Natural killer cell (primary cell): ENCODE results near the gene TBC1D22A. TPM values are rescaled to one million over a fixed set of nuclear protein-coding genes. Genes with fewer than 3 reads are reported as not detected.

Source experiments
- ATAC-seq, 3 donors: fragments of 150-1000 bp in 2 of 3; fragments of 200-7000 bp in 1 of 3; cut with Tn5 transposase; 1 replicate in 1 of 3; 2 replicates in 2 of 3; pipeline ENCODE4 v1.10.0; 2021; ENCODE audit warnings: mild to moderate bottlenecking in 2 of 3, moderate library complexity in 2 of 3
- DNase-seq, 2 donors: peaks; one replicate each; pipeline versions ENCODE4 v3.0.0 to v3.0.0-alpha.2; 2013 to 2021; ENCODE audit warnings: mixed read lengths in 1 of 2
- H3K27ac ChIP-seq: one replicate; pipeline ENCODE4 v1.5.1; 2013; ENCODE audit warnings: mild to moderate bottlenecking, low read length
- H3K27me3 ChIP-seq: one replicate; pipeline ENCODE4 v1.6.1; 2013; ENCODE audit warnings: low read length; ENCODE audit not compliant: control insufficient read depth, insufficient read depth
- H3K36me3 ChIP-seq: one replicate; pipeline ENCODE4 v1.6.1; 2013; ENCODE audit warnings: low read length; ENCODE audit not compliant: control insufficient read depth, insufficient read depth
- H3K4me1 ChIP-seq: one replicate; pipeline ENCODE4 v1.6.1; 2013; ENCODE audit warnings: low read length; ENCODE audit not compliant: control insufficient read depth, insufficient read depth
- H3K4me3 ChIP-seq: one replicate; pipeline ENCODE4 v1.5.1; 2013; ENCODE audit warnings: low read length
- H3K9me3 ChIP-seq: one replicate; pipeline ENCODE4 v1.6.1; 2013; ENCODE audit warnings: low read length; ENCODE audit not compliant: control insufficient read depth, insufficient read depth
- H3K27ac Mint-ChIP-seq, 2 donors: one replicate each; pipeline ENCODE4 v1.8.0; 2022; ENCODE audit warnings: mild to moderate bottlenecking in 2 of 2, mixed read lengths in 2 of 2, moderate library complexity in 1 of 2
- H3K27me3 Mint-ChIP-seq, 2 donors: one replicate each; pipeline ENCODE4 v1.8.0; 2022; ENCODE audit warnings: low read depth in 2 of 2, mixed read lengths in 2 of 2
- H3K36me3 Mint-ChIP-seq: one replicate; pipeline ENCODE4 v1.8.0; 2022; ENCODE audit warnings: mixed read lengths
- H3K4me1 Mint-ChIP-seq, 2 donors: one replicate each; pipeline ENCODE4 v1.8.0; 2022; ENCODE audit warnings: mixed read lengths in 2 of 2
- H3K4me3 Mint-ChIP-seq: one replicate; pipeline ENCODE4 v1.8.0; 2022; ENCODE audit warnings: mild to moderate bottlenecking, moderate library complexity, mixed read lengths
- H3K9me3 Mint-ChIP-seq, 2 donors: one replicate each; pipeline ENCODE4 v1.8.0; 2022; ENCODE audit warnings: mixed read lengths in 2 of 2
- CTCF ChIP-seq: fragments of 200-600 bp; IDR thresholded peaks from one replicate; pipeline ENCODE4 v1.8.0; 2022; ENCODE audit warnings: antibody characterized with exemption
- WGBS: methylation state at CpG from one replicate; pipeline ENCODE4 v1.1.7; 2013; ENCODE audit warnings: missing lambda C conversion rate; ENCODE audit not compliant: insufficient coverage; 5-methylcytosine and 5-hydroxymethylcytosine counted together
- intact Hi-C: fragments of 100-400 bp; cut with micrococcal nuclease; formaldehyde crosslinking; loops from one replicate; pipeline ENCODE4 v1.14.2; 2022
- total RNA-seq, 4 donors: library from RNA; stranded (reverse); fragments of 120-200 nt in 1 of 4; gene quantifications; one replicate each; pipeline versions ENCODE4 v1.2.3 to v1.2.4, GENCODE V29; 2013 to 2022

The TBC1D22A gene
- total RNA-seq, 3 donors from 2014 or later (not counting 1 experiment from before 2014, with no cell fraction given), result 47.4 to 53.7 (median 53.2) TPM

GRCh38 chr22:46890819-46891218, 128.4 kb downstream of the TBC1D22A start:
- H3K4me1 Mint-ChIP-seq, result peaks cover 16 to 21% of the 10 kb centered on the region in 2 donors
- H3K9me3 Mint-ChIP-seq, result no peaks in the 10 kb centered on the region
- no peak overlapping the region for H3K27ac Mint-ChIP-seq

GRCh38 chr22:46891382-46891951, 129.0 kb downstream of the TBC1D22A start:
- no peak for DNase-seq
- H3K36me3 ChIP-seq, result peaks cover 27% of the 10 kb centered on the region

More at GRCh38 chr22:46890819-46891218, 128.4 kb downstream of the TBC1D22A start:
- intact Hi-C loops, result no loop called here
- Histone ChIP-seq H3K4me3 (no peak overlapping the region), H3K27ac (no peak overlapping the region), H3K9me3 (no peaks in the 10 kb centered on the region), H3K36me3 (peaks cover 27% of the 10 kb centered on the region), H3K4me1 (no peaks in the 10 kb centered on the region), H3K27me3 (no peaks in the 10 kb centered on the region)
- H3K36me3 Mint-ChIP-seq, result no peaks in the 10 kb centered on the region
- DNase-seq, result no peak
- ATAC-seq, result no peak
- H3K4me3 Mint-ChIP-seq, result no peak overlapping the region
- WGBS, result 96% methylated on average over 9 of the region's 10 CpGs
- TF ChIP-seq CTCF, result no peak
- no peaks in the 10 kb centered on the region for H3K27me3 Mint-ChIP-seq

GRCh38 chr22:46892866-46893265, 130.4 kb downstream of the TBC1D22A start:
- no peak for TF ChIP-seq CTCF
- DNase-seq (no peak), ATAC-seq (no peak)
- Mint-ChIP-seq H3K4me3 (no peak overlapping the region), H3K27me3 (no peaks in the 10 kb centered on the region), H3K27ac (no peak overlapping the region), H3K4me1 (peaks cover 16 to 29% of the 10 kb centered on the region in 2 donors), H3K9me3 (no peaks in the 10 kb centered on the region), H3K36me3 (no peaks in the 10 kb centered on the region)
- no peaks in the 10 kb centered on the region for H3K4me1 ChIP-seq
- no peak overlapping the region for H3K27ac ChIP-seq
- no peaks in the 10 kb centered on the region for H3K27me3 ChIP-seq
- peaks cover 27% of the 10 kb centered on the region for H3K36me3 ChIP-seq
- no peaks in the 10 kb centered on the region for H3K9me3 ChIP-seq
- intact Hi-C loops, result no loop called here
- WGBS, result 95% methylated on average over 15 of the region's 15 CpGs
- H3K4me3 ChIP-seq, result no peak overlapping the region

More at GRCh38 chr22:46891382-46891951, 129.0 kb downstream of the TBC1D22A start:
- Mint-ChIP-seq H3K36me3 (no peaks in the 10 kb centered on the region), H3K27me3 (no peaks in the 10 kb centered on the region), H3K27ac (no peak overlapping the region), H3K9me3 (no peaks in the 10 kb centered on the region), H3K4me3 (no peak overlapping the region), H3K4me1 (peaks cover 16 to 24% of the 10 kb centered on the region in 2 donors)
- no peak for TF ChIP-seq CTCF
- Histone ChIP-seq H3K4me3 (no peak overlapping the region), H3K9me3 (no peaks in the 10 kb centered on the region), H3K27ac (no peak overlapping the region), H3K27me3 (no peaks in the 10 kb centered on the region), H3K4me1 (no peaks in the 10 kb centered on the region)
- ATAC-seq, result no peak
- WGBS, result 98% methylated on average over 4 of the region's 5 CpGs
- intact Hi-C loops, result no loop called here
